Subcutaneous adipose tissue (tissue), 4 donors: ENCODE measurements around the gene SNX27. TPM values are rescaled to one million over a fixed set of nuclear protein-coding genes. Genes with fewer than 3 reads are reported as not detected.

Source experiments
- CTCF ChIP-seq: fragments of 450-650 bp; IDR thresholded peaks from one replicate; pipeline ENCODE4 v1.5.1; 2016; ENCODE audit warnings: low read depth, mild to moderate bottlenecking, control low read depth, antibody characterized with exemption, moderate library complexity
- total RNA-seq, 4 donors: library from RNA; depleted of rRNA; stranded (reverse); fragments of >200 nt; gene quantifications; one replicate each; pipeline ENCODE4 v1.1.0, GENCODE V29; 2016

SNX27 gene
- total RNA-seq, 4 donors from 2014 or later = 30.0 to 62.2 (median 46.6) TPM

- no peak for TF ChIP-seq CTCF
These were observed 68.5 kb downstream of the SNX27 start for GRCh38 chr1:151680391-151680790.

GRCh38 chr1:151680826-151681225 is 69.0 kb downstream of the SNX27 start:
- TF ChIP-seq CTCF = no peak

- TF ChIP-seq CTCF = no peak
These were observed 70.1 kb downstream of the SNX27 start for GRCh38 chr1:151681923-151682322.

DNA sequence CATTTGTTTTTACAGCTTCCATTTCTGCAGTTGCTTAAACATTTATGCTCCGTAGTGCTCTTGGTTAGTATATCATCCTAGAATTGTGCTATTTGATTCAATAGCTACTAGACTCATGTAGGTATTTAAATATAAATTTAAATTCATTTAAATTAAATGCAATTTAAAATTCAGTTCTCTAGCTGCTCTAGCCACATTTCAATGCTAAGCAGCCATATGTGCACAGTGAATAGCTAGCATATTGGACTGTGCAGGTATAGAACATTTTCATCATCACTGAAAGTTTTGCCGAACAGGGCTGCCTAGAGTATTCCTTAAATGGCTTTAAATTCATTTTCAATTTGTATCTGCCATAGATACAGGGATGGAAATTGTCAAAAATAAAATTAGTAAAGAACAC is 72.3 kb downstream of the SNX27 start:
- TF ChIP-seq CTCF = no peak

GRCh38 chr1:151686561-151686960 is 74.7 kb downstream of the SNX27 start:
- no peak for TF ChIP-seq CTCF

GRCh38 chr1:151689494-151689893 is 77.6 kb downstream of the SNX27 start:
- TF ChIP-seq CTCF = no peak

- no peak for TF ChIP-seq CTCF
These were observed 80.4 kb downstream of the SNX27 start for GRCh38 chr1:151692226-151692625.
